Peyer's patch (tissue), 4 donors: Measurements from ENCODE around the gene PPP2R5E. TPM values are rescaled to one million over a fixed set of nuclear protein-coding genes. Genes with fewer than 3 reads are reported as not detected.

ENCODE experiments used
- DNase-seq, 3 donors: peaks; one replicate each; pipeline ENCODE4 v3.0.0-alpha.2; 2017 to 2019
- H3K27ac ChIP-seq, 4 donors: fragments of 200-600 bp; sonication (generic); one replicate each; pipeline ENCODE4 v1.5.1; 2016 to 2019
- H3K27me3 ChIP-seq, 2 donors: fragments of 200-600 bp; sonication (generic); one replicate each; pipeline ENCODE4 v1.5.1; 2019
- H3K36me3 ChIP-seq, 3 donors: fragments of 200-600 bp; sonication (generic); one replicate each; pipeline ENCODE4 v1.5.1; 2016 to 2019
- H3K4me1 ChIP-seq, 4 donors: fragments of 200-600 bp; sonication (generic); one replicate each; pipeline ENCODE4 v1.5.1; 2016 to 2019
- H3K4me3 ChIP-seq, 4 donors: fragments of 200-600 bp; sonication (generic); 1 replicate in 3 of 4; 2 replicates in 1 of 4; pipeline ENCODE4 v1.5.1; 2016 to 2019; ENCODE audit warnings: mild to moderate bottlenecking in 1 of 4
- H3K9me3 ChIP-seq, 4 donors: fragments of 200-600 bp; sonication (generic); one replicate each; pipeline ENCODE4 v1.5.1; 2016 to 2019; ENCODE audit warnings: mild to moderate bottlenecking in 1 of 4
- CTCF ChIP-seq, 6 experiments: fragments of 450-650 bp in 4 of 6; fragments of 200-600 bp in 2 of 6; sonication (generic) in 1 of 6; IDR thresholded peaks; one replicate each; pipeline ENCODE4 v1.5.1; 2017 to 2019; ENCODE audit warnings: antibody characterized with exemption in 6 of 6, mild to moderate bottlenecking in 3 of 6, moderate library complexity in 1 of 6
- POLR2A ChIP-seq, 2 donors: fragments of 450-650 bp; IDR thresholded peaks; one replicate each; pipeline ENCODE4 v1.5.1; 2017; ENCODE audit warnings: antibody characterized with exemption in 2 of 2, mild to moderate bottlenecking in 2 of 2, moderate library complexity in 2 of 2
- total RNA-seq, 4 donors: library from RNA; depleted of rRNA; stranded (reverse); fragments of >200 nt; gene quantifications; one replicate each; pipeline ENCODE4 v1.1.0, GENCODE V29; 2016

The PPP2R5E gene
- total RNA-seq, 4 donors from 2014 or later: 14.9 to 19.3 (median 17.0) TPM

- Histone ChIP-seq H3K4me3 (no peak overlapping the region), H3K9me3 (no peaks in the 10 kb centered on the region), H3K27ac (no peak overlapping the region), H3K36me3 (no peaks in the 10 kb centered on the region), H3K4me1 (peaks cover 0 to 9% (median 0%) of the 10 kb centered on the region in 4 donors), H3K27me3 (no peaks in the 10 kb centered on the region)
- TF ChIP-seq POLR2A (IDR thresholded peaks at IDR 0.05): no peak
- TF ChIP-seq CTCF (IDR thresholded peaks at IDR 0.05): no peak
- DNase-seq: no peak
Observed at GRCh38 chr14:63486738-63487137, 56.4 kb downstream of the PPP2R5E start.

- Histone ChIP-seq H3K4me1 (peaks cover 0 to 19% (median 0%) of the 10 kb centered on the region in 4 donors), H3K27ac (no peak overlapping the region), H3K4me3 (no peak overlapping the region), H3K27me3 (no peaks in the 10 kb centered on the region), H3K9me3 (no peaks in the 10 kb centered on the region), H3K36me3 (no peaks in the 10 kb centered on the region)
- TF ChIP-seq CTCF (IDR thresholded peaks at IDR 0.05): no peak
- TF ChIP-seq POLR2A (IDR thresholded peaks at IDR 0.05): no peak
- DNase-seq: no peak
Observed at GRCh38 chr14:63483315-63483714, 59.9 kb downstream of the PPP2R5E start.

GRCh38 chr14:63480599-63480998 lies 62.6 kb downstream of the PPP2R5E start:
- Histone ChIP-seq H3K27ac (no peak overlapping the region), H3K36me3 (no peaks in the 10 kb centered on the region), H3K4me1 (peaks cover 0 to 29% (median 4%) of the 10 kb centered on the region in 4 donors), H3K9me3 (no peaks in the 10 kb centered on the region), H3K27me3 (no peaks in the 10 kb centered on the region), H3K4me3 (no peak overlapping the region)
- TF ChIP-seq CTCF (IDR thresholded peaks at IDR 0.05): no peak
- TF ChIP-seq POLR2A (IDR thresholded peaks at IDR 0.05): no peak
- DNase-seq: no peak

GRCh38 chr14:63478437-63478852 lies 64.7 kb downstream of the PPP2R5E start:
- no peaks in the 10 kb centered on the region for H3K36me3 ChIP-seq
- H3K9me3 ChIP-seq: no peaks in the 10 kb centered on the region
- H3K27ac ChIP-seq: peak overlapping the region in 2 of 4 donors; percentile 19 to 28
- H3K27me3 ChIP-seq: no peaks in the 10 kb centered on the region
- no peak for DNase-seq
- no peak overlapping the region for H3K4me3 ChIP-seq
- no peak for TF ChIP-seq POLR2A (IDR thresholded peaks at IDR 0.05)
- TF ChIP-seq CTCF (IDR thresholded peaks at IDR 0.05): no peak
- H3K4me1 ChIP-seq: peaks cover 0 to 28% (median 4%) of the 10 kb centered on the region in 4 donors

GRCh38 chr14:63478010-63478409 lies 65.2 kb downstream of the PPP2R5E start:
- Histone ChIP-seq H3K4me3 (no peak overlapping the region), H3K9me3 (no peaks in the 10 kb centered on the region), H3K36me3 (no peaks in the 10 kb centered on the region), H3K27ac (peak overlapping the region; percentile 18 to 51 (median 28)), H3K4me1 (peaks cover 0 to 24% (median 4%) of the 10 kb centered on the region in 4 donors), H3K27me3 (no peaks in the 10 kb centered on the region)
- no peak for DNase-seq
- TF ChIP-seq CTCF (IDR thresholded peaks at IDR 0.05) (no peak), POLR2A (IDR thresholded peaks at IDR 0.05) (no peak)

GRCh38 chr14:63477556-63477955 lies 65.6 kb downstream of the PPP2R5E start:
- DNase-seq: no peak
- Histone ChIP-seq H3K4me1 (peaks cover 0 to 24% (median 4%) of the 10 kb centered on the region in 4 donors), H3K27me3 (no peaks in the 10 kb centered on the region), H3K27ac (peak overlapping the region; percentile 18 to 51 (median 28)), H3K4me3 (no peak overlapping the region), H3K36me3 (no peaks in the 10 kb centered on the region), H3K9me3 (no peaks in the 10 kb centered on the region)
- TF ChIP-seq CTCF (IDR thresholded peaks at IDR 0.05): no peak
- TF ChIP-seq POLR2A (IDR thresholded peaks at IDR 0.05): no peak
